ENCODE results near the gene PRUNE2. TPM values are rescaled to one million over a fixed set of nuclear protein-coding genes. Genes with fewer than 3 reads are reported as not detected.

PRUNE2 gene
- total and polyA plus RNA-seq, 2 of the 13 experiments (the other 11 are each of a cell fraction or from before 2014, with no cell fraction given): 0.02 TPM; not detected in 1

GRCh38 chr9:76713381-76713780 lies 192.5 kb downstream of the PRUNE2 start:
- Histone ChIP-seq H4K20me1 (ENCODE audit: insufficient read depth, low read length) (no peaks in the 10 kb centered on the region), H2AFZ (ENCODE audit: low read length) (no peak overlapping the region), H3K4me1 (ENCODE audit: insufficient read depth, low read length) (no peaks in the 10 kb centered on the region), H3K79me2 (ENCODE audit: insufficient read depth, low read length) (no peaks in the 10 kb centered on the region), H3K4me2 (ENCODE audit: low read depth, low read length) (no peak overlapping the region), H3K27me3 (ENCODE audit: control insufficient read depth in 1 of 2, insufficient read depth in 2 of 2, low read length in 2 of 2) (peaks cover 0 to 36% of the 10 kb centered on the region in 2 experiments; a peak in 3 of 5 replicates), H3K9me3 (ENCODE audit: low read length) (no peaks in the 10 kb centered on the region), H3K36me3 (replicated peaks in 1 of 2; ENCODE audit: control insufficient read depth in 1 of 2, insufficient read depth in 2 of 2, low read length in 2 of 2) (no peaks in the 10 kb centered on the region), H3K4me3 (replicated peaks in 1 of 3; ENCODE audit: insufficient read depth in 1 of 3, low read depth in 2 of 3, low read length in 3 of 3) (no peak overlapping the region), H3K27ac (ENCODE audit: extremely low read length, insufficient read depth, low read length) (no peak overlapping the region), H3K9ac (ENCODE audit: insufficient read depth, low read depth, low read length) (no peak overlapping the region)
- FAIRE-seq (no peak), ATAC-seq (no peak), DNase-seq (ENCODE audit: low spot score) (no peak)
- BruUV-seq (replicated peaks): no TSS peak
- POLR2A ChIA-PET: no interaction called here
- in situ Hi-C loops (cut with HindIII; ENCODE audit: extremely low pct_ligation_motif_present, low pct_unique_long_range_greater_than_20kb): no loop called here
- 5% methylated on average over 5 of the region's 5 CpGs for WGBS (ENCODE audit: low lambda C conversion rate)
- intact Hi-C loops (cut with micrococcal nuclease; ENCODE audit: unreplicated experiment): no loop called here
- no peak for TF ChIP-seq ZNF660 (CRISPR knock-in tag; IDR thresholded peaks at IDR 0.05; ENCODE audit: borderline replicate concordance, low read depth)
- TF ChIP-seq ZNF784 (CRISPR knock-in tag; IDR thresholded peaks at IDR 0.05; ENCODE audit: borderline replicate concordance): no peak
- TF ChIP-seq KDM5A (IDR thresholded peaks at IDR 0.05; ENCODE audit: borderline replicate concordance, low read length): no peak
- TF ChIP-seq USF2 (IDR thresholded peaks at IDR 0.05; ENCODE audit: low read depth, low read length): no peak
- no peak for TF ChIP-seq USF2 (CRISPR knock-in tag; IDR thresholded peaks at IDR 0.05; ENCODE audit: borderline replicate concordance)
- TF ChIP-seq NFE2 (CRISPR knock-in tag; IDR thresholded peaks at IDR 0.05): no peak
- TF ChIP-seq REL (CRISPR knock-in tag; conservative IDR thresholded peaks at IDR 0.05): no peak
- CTCF ChIA-PET (ENCODE audit: low intra/inter-chr PET ratio, low total read pairs): no interaction called here

Data from HepG2 (cell line).